GM10847 (cell line): ENCODE measurements around the gene OR6B3.

Experiments used
- POLR2A ChIP-seq: IDR thresholded peaks from 2 replicates; pipeline ENCODE4 v1.6.1; 2011; ENCODE audit not compliant: insufficient read length; ENCODE audit errors: extremely low read depth

The OR6B3 gene

DNA sequence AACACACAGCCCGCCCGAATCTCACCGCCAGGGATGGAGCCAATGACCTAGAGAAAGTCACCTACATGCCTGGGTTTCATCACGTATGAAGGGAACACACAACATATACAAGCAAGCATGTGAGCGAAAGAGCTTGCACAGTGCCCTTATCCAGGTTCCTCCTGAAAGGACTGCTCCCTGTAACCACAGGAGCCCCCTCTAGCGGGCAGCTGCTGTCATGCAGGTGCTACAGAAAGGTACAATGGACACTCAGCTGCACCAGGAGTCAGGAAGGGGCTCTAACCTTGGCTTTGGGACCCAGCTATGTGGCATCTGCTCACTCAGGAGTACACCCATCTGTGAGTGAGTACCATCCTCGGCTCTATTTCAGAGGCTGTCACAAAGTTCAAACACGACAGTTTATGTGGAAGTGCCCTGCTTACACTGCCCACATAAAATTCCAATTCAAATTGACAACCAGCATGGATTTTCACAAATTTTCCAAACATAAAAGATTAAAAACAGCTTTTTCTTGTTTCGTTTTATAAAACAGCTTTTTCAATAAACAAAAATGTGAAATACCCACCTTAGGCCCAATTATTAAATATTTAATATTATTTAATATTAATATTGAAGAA, 31.7 kb downstream of the OR6B3 start:
- TF ChIP-seq POLR2A = no peak

DNA sequence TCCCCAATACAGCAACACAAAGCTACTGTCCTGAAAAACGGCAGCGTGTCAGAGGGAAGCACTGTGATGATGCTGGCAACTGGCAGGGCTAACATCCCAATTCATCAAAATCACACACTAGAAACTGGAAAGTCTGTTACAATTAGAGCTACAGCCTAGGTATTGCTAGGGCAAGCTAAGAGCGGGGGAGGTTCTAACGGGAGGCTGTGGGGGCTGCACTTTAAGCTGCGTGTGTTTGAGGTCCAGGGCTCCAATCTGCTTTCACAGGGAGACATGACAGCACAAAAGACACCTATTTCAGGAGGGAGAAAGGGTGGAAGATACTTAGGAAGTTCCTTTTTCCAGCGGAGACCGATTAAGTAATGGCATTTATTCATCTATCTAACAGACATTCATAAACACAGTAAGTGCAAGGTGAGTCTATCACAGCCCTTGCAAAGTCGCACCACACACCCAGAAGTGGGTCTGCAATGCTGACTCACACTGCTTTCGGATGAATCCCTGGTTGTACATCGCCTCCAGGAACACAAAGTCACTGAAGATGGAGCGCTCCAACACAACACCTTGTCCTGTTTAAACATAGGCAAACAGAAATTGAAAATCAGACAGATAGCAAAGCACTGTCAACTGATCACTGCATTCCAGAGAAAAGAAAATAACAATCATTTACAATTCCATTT, 35.1 kb downstream of the OR6B3 start:
- TF ChIP-seq POLR2A = no peak

DNA sequence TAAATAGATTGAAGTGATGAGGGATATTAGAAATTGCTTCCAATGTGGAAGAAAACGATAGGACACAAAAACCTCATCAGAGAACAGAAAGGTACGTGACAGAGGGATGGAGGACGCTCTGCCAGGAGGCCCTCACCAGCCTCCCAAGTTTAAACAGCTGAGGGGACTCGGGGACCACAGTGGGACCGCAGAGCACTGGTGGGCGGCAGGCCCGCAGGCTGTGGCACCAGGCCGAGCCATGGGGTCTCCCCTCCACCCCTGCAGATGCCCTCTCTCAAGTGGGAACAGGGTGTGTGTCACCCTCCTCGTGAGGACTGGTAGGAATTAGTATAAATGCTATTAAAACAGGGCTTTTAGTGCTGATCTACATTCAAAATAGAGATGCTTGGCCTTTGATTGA, 39.0 kb downstream of the OR6B3 start:
- TF ChIP-seq POLR2A = no peak

DNA sequence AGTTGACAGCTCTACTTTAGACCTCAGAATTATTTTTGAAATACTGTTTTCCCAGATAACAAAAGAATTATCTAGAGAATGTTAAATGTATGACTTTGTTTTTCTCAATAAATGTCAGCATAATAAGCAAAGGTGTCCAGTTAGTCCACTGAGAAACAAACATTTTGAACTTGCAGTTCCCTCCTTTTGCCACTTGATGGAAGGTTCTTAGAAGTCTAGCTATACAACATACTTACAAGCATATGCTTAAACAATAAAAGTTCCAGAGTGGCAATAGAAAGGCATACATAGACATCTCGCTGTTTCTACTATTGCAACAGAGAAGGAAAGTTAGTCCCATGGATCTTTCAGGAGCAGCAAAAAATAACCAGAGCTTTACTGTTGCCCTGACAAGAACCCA, 40.0 kb downstream of the OR6B3 start:
- TF ChIP-seq POLR2A = no peak

DNA sequence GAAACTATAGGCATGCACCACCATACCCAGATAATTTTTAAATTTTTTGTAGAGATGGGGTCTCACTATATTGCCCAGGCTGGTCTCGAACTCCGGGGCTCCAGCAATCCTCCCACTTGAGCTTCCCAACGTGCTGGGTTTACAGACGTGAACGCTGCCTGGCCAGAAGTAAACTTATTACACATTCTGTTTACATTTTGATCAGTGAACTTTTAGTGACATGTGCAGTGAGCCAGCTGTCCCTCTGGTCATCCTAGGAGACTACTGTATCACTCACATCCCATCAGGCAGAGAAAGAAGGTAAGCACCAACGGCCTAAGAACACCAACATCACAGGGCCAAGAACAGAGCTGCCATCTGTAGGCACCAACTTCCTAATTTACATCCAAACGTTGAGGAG, 50.3 kb downstream of the OR6B3 start:
- TF ChIP-seq POLR2A = no peak

DNA sequence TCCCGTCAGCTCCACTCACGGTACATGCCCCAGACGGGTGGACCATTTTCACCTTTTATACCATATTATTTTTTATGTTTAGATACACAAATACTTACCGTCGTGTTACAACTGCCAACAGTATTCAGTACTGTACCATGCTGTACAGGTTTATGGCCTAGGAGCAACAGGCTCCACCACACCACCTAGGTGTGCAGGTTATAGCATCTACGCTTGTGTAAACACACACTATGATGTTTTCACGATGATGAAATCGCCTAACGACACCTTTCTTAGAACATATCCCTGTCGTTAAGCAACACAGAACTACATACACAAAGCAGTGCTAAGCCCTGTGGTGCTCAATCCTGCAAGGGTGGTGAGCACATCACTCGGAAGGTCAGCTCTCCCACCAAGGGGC, 52.6 kb downstream of the OR6B3 start:
- TF ChIP-seq POLR2A = no peak

DNA sequence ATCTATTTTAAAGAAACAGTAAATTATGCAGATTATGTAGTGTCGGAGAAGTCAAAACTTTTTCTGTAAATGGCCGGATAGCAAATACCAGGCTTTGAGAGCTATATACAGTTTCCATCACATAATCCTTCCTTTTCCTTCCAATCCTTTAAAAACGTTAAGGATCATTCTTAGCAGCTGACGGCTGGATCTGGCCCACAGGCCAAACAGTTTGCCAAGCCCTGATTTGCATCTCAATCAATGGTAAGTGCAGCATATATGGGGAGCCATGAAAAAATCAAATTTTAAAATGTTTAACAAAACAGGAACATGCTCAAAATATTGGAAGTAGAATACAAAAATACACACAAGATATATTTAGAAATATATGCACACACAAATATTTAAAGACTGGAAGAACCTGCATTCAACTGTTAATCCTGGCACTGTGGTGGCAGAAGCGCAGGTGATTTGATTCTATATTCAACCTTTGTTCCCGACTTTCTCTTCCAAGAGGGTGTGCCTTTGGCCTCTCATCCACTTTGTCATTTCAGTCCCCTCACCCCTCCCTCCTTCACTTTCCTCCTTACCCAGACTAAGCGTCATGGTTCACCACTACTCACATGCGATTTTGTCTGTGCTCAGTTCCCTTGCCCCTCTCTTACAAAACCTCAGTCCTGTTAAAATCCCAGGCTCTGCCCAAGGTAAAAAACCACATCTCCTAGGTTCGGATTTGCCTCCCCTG, 55.5 kb downstream of the OR6B3 start:
- no peak for TF ChIP-seq POLR2A
